IMR-90 (cell line): ENCODE results near the gene DDX60. TPM values are rescaled to one million over a fixed set of nuclear protein-coding genes. Genes with fewer than 3 reads are reported as not detected.

Experiments
- ATAC-seq: fragments of 200-7000 bp; cut with Tn5 transposase; 2 replicates; pipeline ENCODE4 v1.9.1; 2020; ENCODE audit warnings: low read depth, mild to moderate bottlenecking, moderate library complexity
- BruUV-seq: library from RNA; stranded (reverse); fragments of 400-500 nt; replicated peaks from 2 replicates; lab custom pipeline; 2021; lab: Mats Ljungman, UMichigan
- CTCF ChIA-PET: fragments of 300-600 bp; formaldehyde crosslinking; extraction: SDS; loops from one replicate; lab custom pipeline; 2021; ENCODE audit warnings: antibody characterized with exemption; lab: Yijun Ruan, JAX
- POLR2A ChIA-PET: fragments of 300-600 bp; sonication (Branson Sonifier 250); formaldehyde crosslinking; loops from one replicate; lab custom pipeline; 2022; ENCODE audit warnings: antibody characterized with exemption; ENCODE audit not compliant: unreplicated experiment; lab: Charles Lee
- DNase-seq: peaks from one replicate; pipeline ENCODE4 v3.0.0; 2013
- H2AFZ ChIP-seq: replicated peaks from 2 replicates; pipeline ENCODE3; 2013; ENCODE audit warnings: low read length, mild to moderate bottlenecking; ENCODE audit not compliant: poor library complexity
- H2AK5ac ChIP-seq: 2 replicates; pipeline ENCODE4 v1.6.1; 2013; ENCODE audit warnings: low read depth, low read length, inconsistent platforms
- H2AK9ac ChIP-seq: replicated peaks from 2 replicates; pipeline ENCODE3; 2013; ENCODE audit warnings: mild to moderate bottlenecking, low read depth, low read length, moderate library complexity; ENCODE audit not compliant: poor library complexity
- H2BK120ac ChIP-seq: 2 replicates; pipeline ENCODE4 v1.6.1; 2013; ENCODE audit warnings: low read depth, low read length, inconsistent platforms
- H2BK15ac ChIP-seq: 3 replicates; pipeline ENCODE4 v1.6.1; 2013; ENCODE audit warnings: low read depth, low read length, inconsistent platforms
- H2BK20ac ChIP-seq: 2 replicates; pipeline ENCODE4 v1.6.1; 2013; ENCODE audit warnings: low read depth, mild to moderate bottlenecking, inconsistent platforms, low read length, moderate library complexity
- H2BK5ac ChIP-seq: 2 replicates; pipeline ENCODE4 v1.6.1; 2013; ENCODE audit warnings: mild to moderate bottlenecking, low read depth, low read length, inconsistent platforms; ENCODE audit not compliant: poor library complexity, severe bottlenecking
- H3K14ac ChIP-seq: replicated peaks from 2 replicates; pipeline ENCODE4 v1.6.1; 2013; ENCODE audit warnings: low read depth, low read length, inconsistent platforms
- H3K18ac ChIP-seq: 2 replicates; pipeline ENCODE4 v1.6.1; 2013; ENCODE audit warnings: low read depth, low read length, control low read depth
- H3K23ac ChIP-seq: 2 replicates; pipeline ENCODE4 v1.6.1; 2013; ENCODE audit warnings: low read depth, low read length, inconsistent platforms
- H3K27ac ChIP-seq: 2 replicates; pipeline ENCODE4 v1.5.1; 2013; ENCODE audit warnings: mild to moderate bottlenecking, control low read depth, low read length; ENCODE audit not compliant: insufficient read depth
- H3K27me3 ChIP-seq: 2 replicates; pipeline ENCODE4 v1.6.1; 2013; ENCODE audit warnings: low read length; ENCODE audit not compliant: control insufficient read depth, insufficient read depth
- H3K36me3 ChIP-seq: 2 replicates; pipeline ENCODE4 v1.6.1; 2013; ENCODE audit warnings: low read length, mixed read lengths; ENCODE audit not compliant: control insufficient read depth, insufficient read depth
- H3K4ac ChIP-seq: 2 replicates; pipeline ENCODE4 v1.6.1; 2013; ENCODE audit warnings: low read depth, low read length, inconsistent platforms
- H3K4me1 ChIP-seq: 2 replicates; pipeline ENCODE4 v1.6.1; 2013; ENCODE audit warnings: low read length, mixed read lengths; ENCODE audit not compliant: control insufficient read depth, insufficient read depth
- H3K4me2 ChIP-seq: 2 replicates; pipeline ENCODE4 v1.6.1; 2013; ENCODE audit warnings: low read depth, mild to moderate bottlenecking, control low read depth, low read length, moderate library complexity
- H3K4me3 ChIP-seq: 2 replicates; pipeline ENCODE4 v1.5.1; 2013; ENCODE audit warnings: low read depth, mild to moderate bottlenecking, control low read depth, low read length, moderate library complexity; ENCODE audit not compliant: insufficient read depth
- H3K56ac ChIP-seq: 2 replicates; pipeline ENCODE4 v1.6.1; 2013; ENCODE audit warnings: low read length, inconsistent platforms; ENCODE audit not compliant: insufficient read depth; ENCODE audit errors: extremely low read depth
- H3K79me1 ChIP-seq, 2 experiments: 2 replicates each; pipeline ENCODE4 v1.6.1; 2013; ENCODE audit warnings: low read length in 2 of 2, inconsistent platforms in 1 of 2, low read depth in 1 of 2
- H3K9ac ChIP-seq: 2 replicates; pipeline ENCODE4 v1.6.1; 2013; ENCODE audit warnings: low read depth, low read length, control low read depth
- H3K9me1 ChIP-seq: 2 replicates; pipeline ENCODE4 v1.6.1; 2013; ENCODE audit warnings: low read length, inconsistent platforms; ENCODE audit not compliant: insufficient read depth
- H3K9me3 ChIP-seq: 2 replicates; pipeline ENCODE4 v1.6.1; 2013; ENCODE audit warnings: low read length; ENCODE audit not compliant: control insufficient read depth, insufficient read depth
- H4K20me1 ChIP-seq: 2 replicates; pipeline ENCODE4 v1.6.1; 2013; ENCODE audit warnings: low read length, inconsistent platforms; ENCODE audit not compliant: insufficient read depth
- H4K5ac ChIP-seq: 2 replicates; pipeline ENCODE4 v1.6.1; 2013; ENCODE audit warnings: mild to moderate bottlenecking, low read depth, low read length, control low read depth
- H4K8ac ChIP-seq, 2 experiments: 2 replicates each; pipeline ENCODE4 v1.6.1; 2013; ENCODE audit warnings: low read depth in 2 of 2, low read length in 2 of 2, control low read depth in 1 of 2, inconsistent platforms in 1 of 2
- H4K91ac ChIP-seq: 2 replicates; pipeline ENCODE4 v1.6.1; 2013; ENCODE audit warnings: low read depth, low read length, inconsistent platforms; ENCODE audit not compliant: insufficient read depth
- BHLHE40 ChIP-seq: fragments of 150-350 bp; IDR thresholded peaks from 2 replicates; pipeline ENCODE4 v1.6.1; 2016; ENCODE audit warnings: mild to moderate bottlenecking, low read depth, low read length
- CEBPB ChIP-seq: IDR thresholded peaks from 2 replicates; pipeline ENCODE4 v1.6.1; 2012; ENCODE audit warnings: low read depth, low read length, improper control_type of control experiment
- CHD1 ChIP-seq: IDR thresholded peaks from 2 replicates; pipeline ENCODE4 v1.6.1; 2012; ENCODE audit warnings: low read depth, low read length, improper control_type of control experiment
- ELK1 ChIP-seq: fragments of 150-350 bp; IDR thresholded peaks from 2 replicates; pipeline ENCODE4 v1.6.1; 2016; ENCODE audit warnings: low read depth, mild to moderate bottlenecking, low read length, moderate library complexity, borderline replicate concordance
- MAFK ChIP-seq: IDR thresholded peaks from 2 replicates; pipeline ENCODE4 v1.6.1; 2012; ENCODE audit warnings: low read depth, low read length, improper control_type of control experiment
- MAZ ChIP-seq: IDR thresholded peaks from 2 replicates; pipeline ENCODE4 v1.6.1; 2012; ENCODE audit warnings: low read depth, mild to moderate bottlenecking, low read length, improper control_type of control experiment, moderate library complexity, borderline replicate concordance
- MXI1 ChIP-seq: IDR thresholded peaks from 2 replicates; pipeline ENCODE4 v1.6.1; 2012; ENCODE audit warnings: low read depth, mild to moderate bottlenecking, low read length, moderate library complexity, borderline replicate concordance
- NFE2L2 ChIP-seq: fragments of 150-350 bp; IDR thresholded peaks from 2 replicates; pipeline ENCODE4 v1.6.1; 2016; ENCODE audit warnings: low read depth, mild to moderate bottlenecking, low read length
- POLR2A ChIP-seq: IDR thresholded peaks from 2 replicates; pipeline ENCODE4 v1.6.1; 2012; ENCODE audit warnings: mild to moderate bottlenecking, low read depth, low read length
- RAD21 ChIP-seq: IDR thresholded peaks from 2 replicates; pipeline ENCODE4 v1.6.1; 2012; ENCODE audit warnings: low read length, improper control_type of control experiment
- RCOR1 ChIP-seq: IDR thresholded peaks from 2 replicates; pipeline ENCODE4 v1.6.1; 2012; ENCODE audit warnings: mild to moderate bottlenecking, low read length, improper control_type of control experiment; ENCODE audit not compliant: insufficient replicate concordance
- RFX5 ChIP-seq: IDR thresholded peaks from 2 replicates; pipeline ENCODE4 v1.8.0; 2012; ENCODE audit warnings: low read depth, mild to moderate bottlenecking, low read length, moderate library complexity
- SMC3 ChIP-seq: fragments of 150-350 bp; IDR thresholded peaks from 2 replicates; pipeline ENCODE4 v1.6.1; 2016; ENCODE audit warnings: low read depth, mild to moderate bottlenecking, antibody characterized with exemption, low read length, moderate library complexity
- USF2 ChIP-seq: fragments of 150-350 bp; IDR thresholded peaks from 2 replicates; pipeline ENCODE4 v1.6.1; 2017; ENCODE audit warnings: mild to moderate bottlenecking, antibody characterized with exemption, low read length, low read depth
- dilution Hi-C: fragments of 300-500 bp; cut with HindIII; formaldehyde crosslinking; loops from one replicate; pipeline ENCODE4 v1.14.3; 2018; ENCODE audit warnings: low sequenced_read_pairs; ENCODE audit not compliant: unreplicated experiment
- in situ Hi-C: fragments of 300-500 bp; cut with MboI; formaldehyde crosslinking; loops from 3 replicates; pipeline ENCODE4 v1.14.3; 2019; ENCODE audit warnings: low sequenced_read_pairs, inconsistent platforms, mixed read lengths
- intact Hi-C: fragments of 100-400 bp; cut with micrococcal nuclease; formaldehyde crosslinking; loops from 2 replicates; pipeline ENCODE4 v1.10.0; 2022
- polyA plus RNA-seq, 3 experiments: library from polyadenylated mRNA; depleted of rRNA; stranded (reverse); fragments of >200 nt; gene quantifications; 2 replicates each; pipeline ENCODE4 v1.2.3, GENCODE V29; 2012; ENCODE audit warnings: low replicate concordance in 1 of 3
- total RNA-seq: library from RNA; depleted of rRNA; stranded (reverse); fragments of >200 nt; gene quantifications from 2 replicates; pipeline ENCODE4 v1.2.3, GENCODE V29; 2012
- TF ChIP-seq, protein P1 (sequence below): conservative IDR thresholded peaks from 2 replicates; pipeline ENCODE4 v1.5.1; 2012; ENCODE audit warnings: mild to moderate bottlenecking, low read depth, low read length, improper control_type of control experiment

Gene DDX60
- total and polyA plus RNA-seq, 2 of the 4 experiments (the other 2 are of a cell fraction): 3.1 to 6.6 TPM

DNA sequence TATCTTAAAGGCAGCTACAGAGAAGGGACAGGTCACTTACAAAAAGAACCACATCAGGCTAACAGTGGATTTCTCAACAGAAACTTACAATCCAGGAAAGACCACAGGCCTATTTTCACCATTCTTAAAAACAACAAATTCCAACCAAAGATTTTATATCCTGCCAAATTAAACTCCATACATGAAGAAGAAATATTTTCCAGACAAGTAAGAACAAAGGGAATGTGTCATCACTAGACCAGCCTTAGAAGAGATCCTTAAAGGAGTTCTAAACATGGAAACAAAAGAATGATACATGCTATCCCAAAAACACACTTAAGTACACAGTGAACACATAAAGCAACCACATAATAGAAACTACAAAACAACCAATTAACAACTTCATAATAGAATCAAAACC, 120.6 kb downstream of the DDX60 start:
- Histone ChIP-seq H3K14ac (no peak overlapping the region), H4K91ac (no peak overlapping the region), H2BK15ac (no peak overlapping the region), H2AFZ (no peak overlapping the region), H3K27ac (no peak overlapping the region), H2AK9ac (no peak overlapping the region), H3K79me1 (no peaks in the 10 kb centered on the region), H3K27me3 (no peaks in the 10 kb centered on the region), H3K36me3 (no peaks in the 10 kb centered on the region), H2AK5ac (no peak overlapping the region), H3K18ac (no peak overlapping the region), H4K8ac (no peak overlapping the region), H3K4me3 (no peak overlapping the region), H2BK20ac (no peak overlapping the region), H3K23ac (no peak overlapping the region), H3K9me3 (peaks cover 2% of the 10 kb centered on the region), H4K20me1 (no peaks in the 10 kb centered on the region), H3K9me1 (no peaks in the 10 kb centered on the region), H2BK120ac (no peak overlapping the region), H3K56ac (no peak overlapping the region), H4K5ac (no peak overlapping the region), H3K4me1 (no peaks in the 10 kb centered on the region; the same call in 1 of the 2 replicates), H3K4ac (no peak overlapping the region), H3K4me2 (no peak overlapping the region), H3K9ac (no peak overlapping the region), H2BK5ac (no peak overlapping the region)
- in situ Hi-C loops (loop anchor here (25.0 kb wide), 3 partner anchors 314 to 1289 kb away; no protein-coding TSS in a partner anchor), dilution Hi-C loops (no loop called here), intact Hi-C loops (no loop called here)
- ATAC-seq (no peak), DNase-seq (peak; percentile 6)
- ChIA-PET CTCF (no interaction called here), POLR2A (no interaction called here)
- no TSS peak for BruUV-seq
- TF ChIP-seq NFE2L2 (no peak), MAZ (no peak), CHD1 (no peak), POLR2A (no peak), ELK1 (no peak), RCOR1 (no peak), RFX5 (no peak), RAD21 (no peak), SMC3 (no peak), CEBPB (no peak), USF2 (no peak), BHLHE40 (no peak), MXI1 (no peak), MAFK (no peak)
- TF ChIP-seq, protein P1, sequence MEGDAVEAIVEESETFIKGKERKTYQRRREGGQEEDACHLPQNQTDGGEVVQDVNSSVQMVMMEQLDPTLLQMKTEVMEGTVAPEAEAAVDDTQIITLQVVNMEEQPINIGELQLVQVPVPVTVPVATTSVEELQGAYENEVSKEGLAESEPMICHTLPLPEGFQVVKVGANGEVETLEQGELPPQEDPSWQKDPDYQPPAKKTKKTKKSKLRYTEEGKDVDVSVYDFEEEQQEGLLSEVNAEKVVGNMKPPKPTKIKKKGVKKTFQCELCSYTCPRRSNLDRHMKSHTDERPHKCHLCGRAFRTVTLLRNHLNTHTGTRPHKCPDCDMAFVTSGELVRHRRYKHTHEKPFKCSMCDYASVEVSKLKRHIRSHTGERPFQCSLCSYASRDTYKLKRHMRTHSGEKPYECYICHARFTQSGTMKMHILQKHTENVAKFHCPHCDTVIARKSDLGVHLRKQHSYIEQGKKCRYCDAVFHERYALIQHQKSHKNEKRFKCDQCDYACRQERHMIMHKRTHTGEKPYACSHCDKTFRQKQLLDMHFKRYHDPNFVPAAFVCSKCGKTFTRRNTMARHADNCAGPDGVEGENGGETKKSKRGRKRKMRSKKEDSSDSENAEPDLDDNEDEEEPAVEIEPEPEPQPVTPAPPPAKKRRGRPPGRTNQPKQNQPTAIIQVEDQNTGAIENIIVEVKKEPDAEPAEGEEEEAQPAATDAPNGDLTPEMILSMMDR: no peak
